Stimulated activated CD4-positive, alpha-beta T cell treated with anti-CD3 and anti-CD28 coated beads, Interleukin-15, amount 100 ng/mL, for 48 hours (primary cell): ENCODE measurements around the gene HELB.
"Not testable (repeated sequence)": the region's sequence is repeated elsewhere in the genome, so short reads cannot be mapped to it uniquely, and the experiment has no call there.

Source experiments
- DNase-seq, 2 donors: peaks; one replicate each; pipeline ENCODE4 v3.0.0-alpha.2; 2020; ENCODE audit warnings: low read depth in 2 of 2

HELB gene

GRCh38 chr12:66303316-66303804 lies 1.1 kb downstream of the HELB start:
- DNase-seq: not testable (repeated sequence)

GRCh38 chr12:66304296-66304900 lies 2.1 kb downstream of the HELB start:
- no peak for DNase-seq

GRCh38 chr12:66309606-66310005 lies 7.3 kb downstream of the HELB start:
- DNase-seq: no peak

GRCh38 chr12:66312189-66312588 lies 9.9 kb downstream of the HELB start:
- no peak for DNase-seq

- no peak for DNase-seq
Measured at GRCh38 chr12:66314278-66314677, 12.0 kb downstream of the HELB start.

- no peak for DNase-seq
Measured at GRCh38 chr12:66319266-66319954, 17.1 kb downstream of the HELB start.

DNA sequence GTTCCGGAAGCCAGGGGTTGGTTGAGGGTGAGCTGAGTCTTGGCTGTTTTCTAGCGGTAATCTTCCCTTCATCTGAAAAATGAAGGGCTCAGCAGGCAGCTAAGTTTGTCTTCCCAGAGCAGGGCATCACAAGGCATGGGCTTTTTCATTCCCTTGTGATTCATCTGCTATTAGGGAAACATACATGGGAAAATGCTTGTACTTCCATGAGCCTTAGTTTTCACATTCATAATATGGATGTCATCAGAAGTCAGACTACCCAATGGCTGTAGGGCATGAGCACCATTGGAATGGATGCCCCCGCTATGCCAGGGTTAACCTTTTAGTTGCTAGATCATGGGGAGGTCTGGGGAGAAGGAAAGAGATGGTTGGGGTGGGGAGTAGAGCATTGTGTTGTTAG lies 18.7 kb downstream of the HELB start:
- DNase-seq: no peak

DNA sequence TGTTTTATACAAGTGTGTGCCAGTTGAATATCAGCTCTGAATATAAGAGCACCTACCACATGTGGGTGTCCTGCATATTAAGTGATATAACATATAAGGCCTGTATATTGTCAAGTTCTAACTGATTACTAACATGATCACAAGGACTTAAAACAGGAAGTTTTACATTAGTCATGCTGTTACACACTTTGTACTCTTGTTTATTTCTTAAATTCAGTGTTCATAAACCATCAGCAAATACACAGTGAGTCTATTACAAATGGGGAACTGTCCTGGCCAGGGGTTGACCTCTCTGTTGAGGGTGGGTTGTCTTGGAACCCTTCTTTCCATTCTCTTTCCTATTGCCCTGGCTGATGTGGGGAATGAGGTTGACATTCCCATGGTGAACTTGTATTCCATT lies 19.1 kb downstream of the HELB start:
- no peak for DNase-seq

- DNase-seq: no peak
Measured at GRCh38 chr12:66323017-66323416, 20.7 kb downstream of the HELB start.

- DNase-seq: no peak
Measured at GRCh38 chr12:66329941-66330340, 27.6 kb downstream of the HELB start.

DNA sequence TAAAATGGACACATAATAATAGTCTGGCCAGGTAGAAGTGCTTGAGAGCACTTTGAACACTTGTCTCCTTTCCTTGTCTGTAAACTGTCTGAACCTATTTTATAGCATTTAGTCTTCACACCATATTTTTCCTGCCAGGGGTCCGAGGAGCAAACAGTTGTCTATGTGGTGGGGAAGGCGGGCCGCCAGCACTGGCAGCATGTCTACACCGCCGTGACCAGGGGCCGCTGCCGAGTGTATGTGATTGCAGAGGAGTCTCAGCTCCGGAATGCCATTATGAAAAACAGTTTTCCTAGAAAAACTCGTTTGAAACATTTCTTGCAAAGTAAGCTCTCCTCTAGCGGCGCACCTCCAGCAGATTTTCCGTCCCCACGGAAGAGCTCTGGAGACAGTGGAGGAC lies 28.7 kb downstream of the HELB start:
- no peak for DNase-seq

GRCh38 chr12:66331814-66332213 lies 29.5 kb downstream of the HELB start:
- no peak for DNase-seq

GRCh38 chr12:66335746-66336145 lies 33.5 kb downstream of the HELB start:
- no peak for DNase-seq

DNA sequence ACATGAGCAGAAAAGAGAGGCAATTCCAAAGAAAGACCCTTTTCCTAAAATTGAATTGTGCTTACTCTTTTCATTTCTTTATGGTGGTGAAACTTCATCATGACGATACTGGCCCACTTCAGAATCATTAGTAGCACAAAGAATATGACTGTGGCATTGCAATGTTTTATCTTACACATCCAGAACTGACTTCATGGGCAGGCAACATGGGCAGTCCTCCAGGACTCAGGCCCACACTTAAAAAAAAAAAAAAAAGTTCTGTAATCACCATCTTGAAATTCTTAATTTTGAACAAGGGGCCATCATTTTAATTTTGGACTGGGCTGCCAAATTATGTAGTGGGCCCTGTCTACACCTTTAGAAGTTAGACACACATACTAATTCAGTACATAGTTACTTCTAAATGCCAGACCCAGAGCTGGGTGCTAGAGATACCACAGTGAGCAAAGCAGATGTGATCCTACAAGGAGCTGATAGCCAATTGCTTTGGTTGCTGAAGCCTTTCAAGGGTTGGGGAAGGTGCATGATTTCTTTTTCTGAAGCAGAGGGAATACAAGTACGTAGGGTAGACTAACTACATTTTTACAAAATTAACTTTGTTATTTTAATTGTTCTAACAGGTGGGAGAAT lies 35.2 kb downstream of the HELB start:
- no peak for DNase-seq

GRCh38 chr12:66340131-66340530 lies 37.8 kb downstream of the HELB start:
- no peak for DNase-seq

DNA sequence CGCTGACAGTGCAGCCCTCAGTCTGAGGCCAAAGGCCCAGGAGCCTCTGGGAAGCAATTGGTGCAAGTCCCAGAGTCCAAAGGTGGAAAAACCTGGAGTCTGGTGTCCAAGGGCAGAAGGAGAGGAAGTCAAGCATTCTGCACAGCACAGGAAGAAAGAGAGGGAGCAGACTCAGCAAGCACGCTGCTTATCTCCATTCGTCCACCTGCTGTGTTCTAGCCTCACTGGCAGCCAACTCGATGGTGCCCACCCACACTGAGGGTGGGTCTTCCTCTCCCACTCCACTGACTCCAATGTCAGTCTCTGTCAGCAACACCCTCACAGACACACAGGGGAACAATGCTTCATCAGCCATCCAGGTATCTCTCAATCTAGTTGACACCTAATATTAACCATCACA lies 38.8 kb downstream of the HELB start:
- no peak for DNase-seq

DNA sequence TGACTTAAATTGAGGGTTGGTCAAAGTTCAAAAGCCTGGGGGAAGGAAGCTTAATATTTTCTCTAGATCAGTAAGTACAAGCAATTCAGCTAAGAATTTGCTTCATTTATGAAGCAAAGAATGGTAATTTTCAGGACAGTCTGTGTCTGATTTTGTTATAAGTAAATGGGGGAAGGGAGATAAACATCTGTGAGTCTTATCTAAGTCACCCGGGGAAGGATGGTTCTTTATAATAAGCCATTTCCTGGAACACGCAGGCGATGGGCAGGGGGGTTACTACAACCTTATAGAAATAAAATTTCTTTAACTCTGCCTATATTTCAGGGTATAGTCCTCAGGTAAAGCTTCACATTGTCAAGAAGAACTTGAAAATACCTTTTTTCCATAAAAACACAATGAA lies 42.9 kb downstream of the HELB start:
- DNase-seq: no peak

GRCh38 chr12:66345956-66346355 lies 43.7 kb downstream of the HELB start:
- no peak for DNase-seq

DNA sequence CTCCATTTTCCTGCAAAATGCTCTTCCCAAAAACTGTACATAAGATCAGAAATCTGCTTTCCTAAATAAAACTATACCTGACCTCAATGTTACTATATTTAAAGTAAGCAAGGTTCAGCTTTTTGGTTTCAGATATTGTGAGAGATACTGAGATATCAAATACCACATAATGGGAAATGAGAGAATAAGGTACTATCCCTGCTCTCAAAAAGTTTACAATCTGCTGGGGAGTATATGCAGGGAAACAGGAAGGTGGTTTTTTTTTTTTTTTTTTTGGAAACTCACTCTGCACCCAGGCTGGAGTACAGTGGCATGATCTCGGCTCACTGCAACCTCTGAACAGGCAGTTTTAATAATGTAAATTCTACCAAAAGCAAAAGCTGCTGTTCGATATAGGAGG lies 49.0 kb downstream of the HELB start:
- DNase-seq: no peak

GRCh38 chr12:66352197-66352596 lies 49.9 kb downstream of the HELB start:
- no peak for DNase-seq

DNA sequence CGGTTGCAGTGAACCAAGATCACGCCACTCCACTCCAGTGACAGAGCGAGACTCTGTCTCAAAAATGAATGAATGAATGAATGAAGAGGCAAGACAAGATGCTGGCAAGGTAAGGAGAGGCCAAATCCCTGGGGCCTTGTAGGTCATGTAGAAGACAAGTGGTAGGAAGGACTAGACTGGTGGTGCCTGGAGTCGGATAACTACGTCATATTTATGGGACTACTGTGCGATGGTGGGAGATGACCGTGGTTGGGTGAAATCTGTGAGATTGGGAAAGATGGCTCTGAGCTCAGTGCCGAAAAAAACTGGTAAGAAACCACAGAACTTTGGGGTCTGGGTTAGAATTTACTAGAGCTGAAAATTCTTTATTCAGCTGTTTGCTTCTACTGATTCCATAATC lies 50.6 kb downstream of the HELB start:
- DNase-seq: no peak

GRCh38 chr12:66354291-66354690 lies 52.0 kb downstream of the HELB start:
- DNase-seq: no peak

GRCh38 chr12:66359300-66359699 lies 57.0 kb downstream of the HELB start:
- no peak for DNase-seq
